ENCODE data around the gene ZDHHC5.

The ZDHHC5 gene

DNA sequence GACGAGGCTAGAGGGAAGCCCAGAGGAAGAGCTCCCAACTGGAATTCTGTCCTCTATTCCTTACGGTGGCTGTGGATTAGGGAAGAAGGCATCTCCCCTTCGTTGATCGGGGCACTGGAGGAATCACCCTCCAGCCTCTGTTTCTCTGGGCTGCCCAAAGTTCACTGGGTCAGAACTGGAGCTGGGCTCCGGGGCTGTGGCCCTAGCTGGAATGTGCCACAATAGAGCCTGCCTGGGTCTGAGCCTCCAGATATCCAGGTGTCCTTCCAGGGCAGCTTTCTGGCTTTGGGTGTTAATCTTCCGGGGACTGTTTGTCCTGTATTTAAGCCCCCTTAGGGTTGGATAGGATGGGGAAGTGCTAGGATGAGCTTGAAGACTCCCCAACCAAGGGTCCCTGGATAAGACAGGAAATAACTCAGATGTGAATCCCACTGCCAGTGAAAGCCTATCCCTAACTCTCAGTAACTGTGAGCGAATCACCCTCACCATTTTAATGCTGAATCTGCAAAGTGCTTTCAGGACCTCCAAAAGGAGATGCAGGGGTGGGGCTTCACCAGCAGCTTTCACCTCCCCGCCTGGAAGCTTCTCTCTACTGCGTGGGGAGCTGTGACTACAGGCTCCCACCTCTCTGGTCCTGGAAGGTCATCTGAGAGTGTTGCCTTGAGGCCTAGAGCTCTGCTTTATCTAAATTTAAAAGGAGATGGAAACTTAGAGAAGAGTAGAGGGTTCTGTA is 27.7 kb upstream of the ZDHHC5 start:
- Histone ChIP-seq H3K14ac (ENCODE audit: low read length) (peak overlapping the region; percentile 58), H3K79me1 (ENCODE audit: low read length) (peaks cover 29% of the 10 kb centered on the region), H3K18ac (ENCODE audit: low read length) (peak overlapping the region; percentile 43), H2AFZ (ENCODE audit: insufficient read depth, low read length, poor library complexity) (no peak overlapping the region), H3K27me3 (ENCODE audit: insufficient read depth, low read length) (no peaks in the 10 kb centered on the region), H3K79me2 (ENCODE audit: control insufficient read depth, insufficient read depth, low read length, poor library complexity) (peaks cover 22% of the 10 kb centered on the region), H3K9ac (ENCODE audit: low read length) (peak overlapping the region; percentile 63), H3K9me3 (ENCODE audit: insufficient read depth, low read depth, low read length) (no peaks in the 10 kb centered on the region), H4K12ac (ENCODE audit: low read depth, low read length) (peak overlapping the region; percentile 4), H2BK5ac (ENCODE audit: low read depth, low read length, poor library complexity) (peak overlapping the region; percentile 67), H3K27ac (ENCODE audit: low read depth, low read length) (peak overlapping the region; percentile 96), H3K4ac (ENCODE audit: low read depth, low read length) (peak overlapping the region; percentile 44), H3K36me3 (ENCODE audit: control insufficient read depth in 1 of 2, insufficient read depth in 2 of 2, low read length in 2 of 2) (peaks cover 8 to 9% of the 10 kb centered on the region in 2 experiments), H3K4me2 (ENCODE audit: low read length) (peak overlapping the region; percentile 92), H3K23ac (ENCODE audit: low read length) (no peak overlapping the region), H4K91ac (ENCODE audit: low read depth, low read length) (peak overlapping the region; percentile 78), H3K4me3 (ENCODE audit: low read depth, low read length) (peak overlapping the region; percentile 59), H4K8ac (ENCODE audit: low read depth, low read length) (peak overlapping the region; percentile 39), H2AK5ac (ENCODE audit: low read length) (peak overlapping the region; percentile 33), H2BK120ac (ENCODE audit: insufficient read depth, low read length, poor library complexity) (peak overlapping the region; percentile 82), H3K4me1 (ENCODE audit: control insufficient read depth in 1 of 2, insufficient read depth in 2 of 2, low read length in 2 of 2) (peaks cover 18 to 22% of the 10 kb centered on the region in 2 experiments), H2BK12ac (ENCODE audit: low read length) (peak overlapping the region; percentile 25)
- no peak for DNase-seq
- no CpG with 5 or more reads among the region's 9 CpGs for WGBS (ENCODE audit: extremely low coverage, insufficient coverage, insufficient read length)

DNA sequence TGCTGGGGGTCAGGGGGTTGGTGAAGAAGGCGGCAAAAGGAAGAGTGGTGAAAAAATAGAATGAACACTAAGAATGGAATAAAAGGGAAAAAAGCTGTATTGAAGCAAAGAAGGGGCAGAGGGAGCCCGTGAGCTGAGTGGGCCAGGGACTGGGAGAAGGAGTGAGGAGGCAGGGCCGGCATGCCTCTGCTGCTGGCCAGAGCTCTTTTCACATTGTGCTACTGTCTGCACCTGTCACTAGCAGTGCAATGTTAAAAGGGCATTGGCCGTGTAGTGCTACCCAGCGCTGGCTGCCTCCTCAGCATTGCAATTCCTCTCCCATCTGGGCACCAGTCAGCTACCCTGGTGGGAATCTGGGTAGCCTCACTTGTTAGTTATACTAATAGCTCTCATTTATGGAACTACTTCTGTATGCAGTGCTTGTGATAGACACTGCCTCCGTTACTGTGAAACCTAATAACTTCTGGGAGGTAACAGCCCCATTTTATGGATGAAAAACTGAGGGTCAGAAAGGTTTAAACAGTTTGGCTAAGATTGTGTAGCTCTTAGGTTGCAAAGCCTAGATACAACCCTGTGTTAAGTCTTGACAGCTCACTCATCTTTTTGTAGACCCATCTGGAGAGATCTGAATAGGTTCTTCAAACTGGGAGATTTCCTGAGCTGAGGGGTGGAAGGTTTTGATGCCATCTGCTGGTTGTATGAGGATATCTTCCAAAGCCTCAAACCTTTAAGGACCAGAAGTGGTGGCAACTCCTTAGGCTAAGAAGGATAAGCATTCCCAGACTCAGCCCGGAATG is 26.7 kb upstream of the ZDHHC5 start:
- Histone ChIP-seq H3K4me1 (ENCODE audit: control insufficient read depth in 1 of 2, insufficient read depth in 2 of 2, low read length in 2 of 2) (peaks cover 25 to 31% of the 10 kb centered on the region in 2 experiments), H3K36me3 (ENCODE audit: control insufficient read depth in 1 of 2, insufficient read depth in 2 of 2, low read length in 2 of 2) (peaks cover 8 to 9% of the 10 kb centered on the region in 2 experiments), H3K79me2 (ENCODE audit: control insufficient read depth, insufficient read depth, low read length, poor library complexity) (peaks cover 22% of the 10 kb centered on the region), H3K9me3 (ENCODE audit: insufficient read depth, low read depth, low read length) (no peaks in the 10 kb centered on the region), H3K4me2 (ENCODE audit: low read length) (peak overlapping the region; percentile 92), H3K4me3 (ENCODE audit: low read depth, low read length) (no peak overlapping the region), H3K27me3 (ENCODE audit: insufficient read depth, low read length) (no peaks in the 10 kb centered on the region), H2AFZ (ENCODE audit: insufficient read depth, low read length, poor library complexity) (no peak overlapping the region), H3K14ac (ENCODE audit: low read length) (no peak overlapping the region), H3K4ac (ENCODE audit: low read depth, low read length) (peak overlapping the region; percentile 44), H4K8ac (ENCODE audit: low read depth, low read length) (no peak overlapping the region), H2BK12ac (ENCODE audit: low read length) (no peak overlapping the region), H3K79me1 (ENCODE audit: low read length) (peaks cover 29% of the 10 kb centered on the region), H2BK5ac (ENCODE audit: low read depth, low read length, poor library complexity) (no peak overlapping the region), H2AK5ac (ENCODE audit: low read length) (no peak overlapping the region), H4K12ac (ENCODE audit: low read depth, low read length) (no peak overlapping the region), H2BK120ac (ENCODE audit: insufficient read depth, low read length, poor library complexity) (no peak overlapping the region), H3K9ac (ENCODE audit: low read length) (peak overlapping the region; percentile 4), H3K18ac (ENCODE audit: low read length) (peak overlapping the region; percentile 12), H3K27ac (ENCODE audit: low read depth, low read length) (no peak overlapping the region), H3K23ac (ENCODE audit: low read length) (no peak overlapping the region), H4K91ac (ENCODE audit: low read depth, low read length) (no peak overlapping the region)
- WGBS (ENCODE audit: extremely low coverage, insufficient coverage, insufficient read length): no CpG with 5 or more reads among the region's 7 CpGs
- peak; percentile 52 to 72 for DNase-seq

DNA sequence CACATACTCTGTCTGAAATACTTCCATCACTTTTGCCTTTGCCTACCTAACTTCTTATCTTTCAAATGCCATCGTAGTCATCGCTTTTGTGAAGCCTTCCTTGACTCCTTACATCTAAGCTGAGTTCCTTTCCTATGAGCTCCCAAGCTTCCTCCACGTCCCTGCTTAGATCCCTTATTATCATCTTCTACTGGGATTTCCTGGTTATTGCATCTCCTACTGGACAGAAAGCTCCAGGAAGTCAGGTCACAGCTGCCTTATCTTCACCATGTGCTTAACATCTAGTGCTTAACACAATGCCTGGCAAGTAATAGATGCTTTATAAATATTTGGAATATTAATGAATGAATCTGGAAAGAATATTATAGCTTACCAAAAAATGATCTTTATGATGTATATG is 24.1 kb upstream of the ZDHHC5 start:
- Histone ChIP-seq H3K4me3 (ENCODE audit: low read depth, low read length) (no peak overlapping the region), H3K9me3 (ENCODE audit: insufficient read depth, low read depth, low read length) (no peaks in the 10 kb centered on the region), H3K79me1 (ENCODE audit: low read length) (peaks cover 14% of the 10 kb centered on the region), H4K12ac (ENCODE audit: low read depth, low read length) (no peak overlapping the region), H3K23ac (ENCODE audit: low read length) (no peak overlapping the region), H3K27me3 (ENCODE audit: insufficient read depth, low read length) (no peaks in the 10 kb centered on the region), H3K4ac (ENCODE audit: low read depth, low read length) (no peak overlapping the region), H2BK12ac (ENCODE audit: low read length) (no peak overlapping the region), H3K14ac (ENCODE audit: low read length) (no peak overlapping the region), H2BK120ac (ENCODE audit: insufficient read depth, low read length, poor library complexity) (no peak overlapping the region), H3K27ac (ENCODE audit: low read depth, low read length) (no peak overlapping the region), H3K9ac (ENCODE audit: low read length) (no peak overlapping the region), H4K91ac (ENCODE audit: low read depth, low read length) (no peak overlapping the region), H3K4me2 (ENCODE audit: low read length) (no peak overlapping the region), H4K8ac (ENCODE audit: low read depth, low read length) (no peak overlapping the region), H2AFZ (ENCODE audit: insufficient read depth, low read length, poor library complexity) (no peak overlapping the region), H2BK5ac (ENCODE audit: low read depth, low read length, poor library complexity) (no peak overlapping the region), H3K4me1 (ENCODE audit: control insufficient read depth in 1 of 2, insufficient read depth in 2 of 2, low read length in 2 of 2) (peaks cover 37 to 38% of the 10 kb centered on the region in 2 experiments), H3K18ac (ENCODE audit: low read length) (no peak overlapping the region), H3K79me2 (ENCODE audit: control insufficient read depth, insufficient read depth, low read length, poor library complexity) (peaks cover 13% of the 10 kb centered on the region), H3K36me3 (ENCODE audit: control insufficient read depth in 1 of 2, insufficient read depth in 2 of 2, low read length in 2 of 2) (peaks cover 8 to 9% of the 10 kb centered on the region in 2 experiments), H2AK5ac (ENCODE audit: low read length) (no peak overlapping the region)
- DNase-seq: peak in 1 of 2 donors; percentile 53
- WGBS (ENCODE audit: extremely low coverage, insufficient coverage, insufficient read length): no CpG with 5 or more reads among the region's 3 CpGs

DNA sequence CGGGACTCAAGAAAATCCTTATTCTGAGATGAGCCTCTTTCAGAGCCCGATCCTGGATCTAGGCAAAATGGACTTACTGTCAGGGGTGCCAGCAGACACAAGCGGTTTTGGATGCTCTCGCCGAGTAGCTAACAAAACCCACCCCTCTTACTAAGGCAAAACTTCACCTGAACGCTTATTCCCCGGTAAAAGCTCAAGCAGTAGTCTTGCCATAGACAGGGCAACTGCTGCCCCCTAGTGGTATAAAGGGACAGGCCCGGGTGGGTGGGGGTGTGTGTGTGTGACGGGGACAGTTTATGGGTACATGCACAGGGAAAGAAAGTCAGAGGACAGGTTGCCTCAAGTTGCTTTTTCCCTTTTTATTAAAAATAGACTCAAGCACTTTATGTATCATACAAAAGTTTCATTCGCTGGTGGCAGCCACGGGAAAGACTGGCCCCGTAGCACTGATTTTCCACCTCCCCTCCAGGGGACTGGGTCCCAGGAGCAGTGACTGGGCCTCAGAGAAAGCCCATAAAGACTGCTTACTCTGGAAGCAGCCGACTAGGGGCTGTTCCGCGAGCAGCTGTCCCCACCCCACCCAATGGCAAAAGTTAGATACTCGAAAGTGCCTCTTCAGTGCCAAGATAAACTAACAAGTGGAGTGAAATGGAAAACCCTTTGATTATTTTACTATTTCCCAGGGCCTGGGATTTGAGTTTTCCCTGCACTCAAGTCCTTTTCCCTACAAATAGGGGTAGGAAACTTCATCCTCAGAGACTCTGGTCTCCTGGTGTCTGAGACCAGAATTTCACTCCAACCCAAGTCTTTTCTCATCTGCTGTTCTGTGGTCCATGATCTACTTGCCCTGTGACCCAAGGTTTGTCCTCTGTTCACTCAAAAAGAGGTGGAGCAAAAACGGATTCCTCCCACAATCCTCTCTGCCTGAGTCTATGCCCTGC is 22.9 kb upstream of the ZDHHC5 start:
- H3K4me2 ChIP-seq (ENCODE audit: low read length): no peak overlapping the region
- H2BK12ac ChIP-seq (ENCODE audit: low read length): no peak overlapping the region
- peak; percentile 52 to 87 for DNase-seq
- no peak overlapping the region for H4K8ac ChIP-seq (ENCODE audit: low read depth, low read length)
- no peak overlapping the region for H3K14ac ChIP-seq (ENCODE audit: low read length)
- no peak overlapping the region for H2AK5ac ChIP-seq (ENCODE audit: low read length)
- peaks cover 44 to 46% of the 10 kb centered on the region in 2 experiments for H3K4me1 ChIP-seq (ENCODE audit: control insufficient read depth in 1 of 2, insufficient read depth in 2 of 2, low read length in 2 of 2)
- no peak overlapping the region for H2AFZ ChIP-seq (ENCODE audit: insufficient read depth, low read length, poor library complexity)
- no peaks in the 10 kb centered on the region for H3K9me3 ChIP-seq (ENCODE audit: insufficient read depth, low read depth, low read length)
- H3K27ac ChIP-seq (ENCODE audit: low read depth, low read length): no peak overlapping the region
- no peak overlapping the region for H4K12ac ChIP-seq (ENCODE audit: low read depth, low read length)
- H4K91ac ChIP-seq (ENCODE audit: low read depth, low read length): no peak overlapping the region
- H3K4ac ChIP-seq (ENCODE audit: low read depth, low read length): no peak overlapping the region
- WGBS (ENCODE audit: extremely low coverage, insufficient coverage, insufficient read length): no CpG with 5 or more reads among the region's 17 CpGs
- peaks cover 8 to 9% of the 10 kb centered on the region in 2 experiments for H3K36me3 ChIP-seq (ENCODE audit: control insufficient read depth in 1 of 2, insufficient read depth in 2 of 2, low read length in 2 of 2)
- peaks cover 6% of the 10 kb centered on the region for H3K79me2 ChIP-seq (ENCODE audit: control insufficient read depth, insufficient read depth, low read length, poor library complexity)
- H3K18ac ChIP-seq (ENCODE audit: low read length): no peak overlapping the region
- H3K9ac ChIP-seq (ENCODE audit: low read length): no peak overlapping the region
- no peak overlapping the region for H2BK5ac ChIP-seq (ENCODE audit: low read depth, low read length, poor library complexity)
- H2BK120ac ChIP-seq (ENCODE audit: insufficient read depth, low read length, poor library complexity): no peak overlapping the region
- peaks cover 6% of the 10 kb centered on the region for H3K79me1 ChIP-seq (ENCODE audit: low read length)
- H3K27me3 ChIP-seq (ENCODE audit: insufficient read depth, low read length): no peaks in the 10 kb centered on the region
- no peak overlapping the region for H3K4me3 ChIP-seq (ENCODE audit: low read depth, low read length)
- no peak overlapping the region for H3K23ac ChIP-seq (ENCODE audit: low read length)
